Gastrocnemius medialis (tissue), 4 donors: ENCODE results near the gene ELMO1. TPM values are rescaled to one million over a fixed set of nuclear protein-coding genes. Genes with fewer than 3 reads are reported as not detected.

Experiments
- ATAC-seq, 2 donors: fragments of 150-250 bp; one replicate each; pipeline ENCODE4 v1.9.1; 2016
- DNase-seq, 2 donors: peaks; one replicate each; pipeline ENCODE4 v3.0.0-alpha.2; 2019
- H3K27ac ChIP-seq, 4 donors: fragments of 200-600 bp; sonication (generic); 1 replicate in 1 of 4; 2 replicates in 3 of 4; pipeline ENCODE4 v1.5.1; 2016 to 2018; ENCODE audit warnings: mild to moderate bottlenecking in 2 of 4, moderate library complexity in 1 of 4
- H3K27me3 ChIP-seq, 3 donors: fragments of 200-600 bp; sonication (generic) in 2 of 3; 1 replicate in 1 of 3; 2 replicates in 2 of 3; pipeline versions ENCODE4 v1.5.1 to v1.6.0; 2016 to 2019; ENCODE audit warnings: mild to moderate bottlenecking in 1 of 3, moderate library complexity in 1 of 3
- H3K36me3 ChIP-seq, 2 donors: fragments of 200-600 bp; sonication (generic) in 1 of 2; one replicate each; pipeline ENCODE4 v1.5.1; 2017 to 2018
- H3K4me1 ChIP-seq, 2 donors: fragments of 200-600 bp; sonication (generic) in 1 of 2; one replicate each; pipeline ENCODE4 v1.5.1; 2016 to 2017; ENCODE audit warnings: mild to moderate bottlenecking in 2 of 2
- H3K4me3 ChIP-seq, 4 donors: fragments of 200-600 bp; sonication (generic) in 3 of 4; 1 replicate in 1 of 4; 2 replicates in 3 of 4; pipeline ENCODE4 v1.5.1; 2016 to 2019; ENCODE audit warnings: mild to moderate bottlenecking in 2 of 4
- H3K9me3 ChIP-seq, 3 donors: fragments of 200-600 bp; sonication (generic) in 2 of 3; 1 replicate in 1 of 3; 2 replicates in 2 of 3; pipeline ENCODE4 v1.5.1; 2016 to 2019
- POLR2A ChIP-seq, 2 donors: fragments of 450-650 bp; IDR thresholded peaks; one replicate each; pipeline ENCODE4 v1.6.1; 2017; ENCODE audit warnings: antibody characterized with exemption in 2 of 2, mild to moderate bottlenecking in 2 of 2, moderate library complexity in 2 of 2
- in situ Hi-C, 4 donors: fragments of 200-750 bp; cut with MboI; loops; one replicate each; pipeline versions ENCODE4 v1.15.0 to v1.8.0; 2017; ENCODE audit warnings: low sequenced_read_pairs in 4 of 4
- intact Hi-C: fragments of 100-400 bp; cut with DNase I; formaldehyde crosslinking; loops from one replicate; pipeline ENCODE4 v1.15.1; 2023; ENCODE audit warnings: low total_unique reads
- total RNA-seq, 4 donors: library from RNA; depleted of rRNA; stranded (reverse); fragments of >200 nt; gene quantifications; one replicate each; pipeline versions ENCODE4 v1.1.0 to v1.2.3, GENCODE V29; 2016
- TF ChIP-seq, protein P1 (sequence below), 5 experiments: fragments of 450-650 bp in 3 of 5; fragments of 200-600 bp in 2 of 5; sonication (generic) in 2 of 5; IDR thresholded peaks in 4 of 5; conservative IDR thresholded peaks in 1 of 5; 1 replicate in 4 of 5; 2 replicates in 1 of 5; pipeline ENCODE4 v1.5.1; 2016 to 2019; ENCODE audit warnings: antibody characterized with exemption in 5 of 5, mild to moderate bottlenecking in 3 of 5, moderate library complexity in 3 of 5

The ELMO1 gene
- total RNA-seq, 4 donors from 2014 or later = 8.4 to 18.9 (median 14.6) TPM

DNA sequence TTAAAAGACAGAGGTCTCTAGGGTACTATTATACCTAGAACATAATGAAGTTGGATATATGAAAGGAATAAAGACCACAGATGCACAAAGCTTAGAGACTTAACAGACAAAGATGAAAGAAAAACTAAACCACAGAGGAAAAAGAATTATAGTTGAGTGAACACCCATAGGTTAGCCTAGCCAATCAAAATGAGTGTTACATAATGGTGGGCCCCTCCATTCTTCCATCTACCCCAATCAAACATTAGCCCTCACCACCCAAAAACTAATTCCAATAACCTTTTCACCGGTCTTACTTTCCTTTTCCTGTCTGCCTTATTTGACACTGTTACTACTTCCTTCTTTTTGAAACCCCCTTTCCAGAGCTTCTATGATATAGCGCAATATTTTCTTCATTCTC, 130.1 kb downstream of the ELMO1 start:
- intact Hi-C loops (no loop called here), in situ Hi-C loops (no loop called here)
- Histone ChIP-seq H3K4me3 (no peak overlapping the region), H3K36me3 (no peaks in the 10 kb centered on the region), H3K9me3 (no peaks in the 10 kb centered on the region), H3K27ac (no peak overlapping the region), H3K27me3 (no peaks in the 10 kb centered on the region), H3K4me1 (peaks cover 0 to 10% of the 10 kb centered on the region in 2 donors)
- ATAC-seq (no peak), DNase-seq (no peak)
- TF ChIP-seq, protein P1, sequence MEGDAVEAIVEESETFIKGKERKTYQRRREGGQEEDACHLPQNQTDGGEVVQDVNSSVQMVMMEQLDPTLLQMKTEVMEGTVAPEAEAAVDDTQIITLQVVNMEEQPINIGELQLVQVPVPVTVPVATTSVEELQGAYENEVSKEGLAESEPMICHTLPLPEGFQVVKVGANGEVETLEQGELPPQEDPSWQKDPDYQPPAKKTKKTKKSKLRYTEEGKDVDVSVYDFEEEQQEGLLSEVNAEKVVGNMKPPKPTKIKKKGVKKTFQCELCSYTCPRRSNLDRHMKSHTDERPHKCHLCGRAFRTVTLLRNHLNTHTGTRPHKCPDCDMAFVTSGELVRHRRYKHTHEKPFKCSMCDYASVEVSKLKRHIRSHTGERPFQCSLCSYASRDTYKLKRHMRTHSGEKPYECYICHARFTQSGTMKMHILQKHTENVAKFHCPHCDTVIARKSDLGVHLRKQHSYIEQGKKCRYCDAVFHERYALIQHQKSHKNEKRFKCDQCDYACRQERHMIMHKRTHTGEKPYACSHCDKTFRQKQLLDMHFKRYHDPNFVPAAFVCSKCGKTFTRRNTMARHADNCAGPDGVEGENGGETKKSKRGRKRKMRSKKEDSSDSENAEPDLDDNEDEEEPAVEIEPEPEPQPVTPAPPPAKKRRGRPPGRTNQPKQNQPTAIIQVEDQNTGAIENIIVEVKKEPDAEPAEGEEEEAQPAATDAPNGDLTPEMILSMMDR (IDR thresholded peaks at IDR 0.05 in 4 of 5, conservative IDR thresholded peaks at IDR 0.05 in 1 of 5) = no peak
- TF ChIP-seq POLR2A (IDR thresholded peaks at IDR 0.05) = no peak

DNA sequence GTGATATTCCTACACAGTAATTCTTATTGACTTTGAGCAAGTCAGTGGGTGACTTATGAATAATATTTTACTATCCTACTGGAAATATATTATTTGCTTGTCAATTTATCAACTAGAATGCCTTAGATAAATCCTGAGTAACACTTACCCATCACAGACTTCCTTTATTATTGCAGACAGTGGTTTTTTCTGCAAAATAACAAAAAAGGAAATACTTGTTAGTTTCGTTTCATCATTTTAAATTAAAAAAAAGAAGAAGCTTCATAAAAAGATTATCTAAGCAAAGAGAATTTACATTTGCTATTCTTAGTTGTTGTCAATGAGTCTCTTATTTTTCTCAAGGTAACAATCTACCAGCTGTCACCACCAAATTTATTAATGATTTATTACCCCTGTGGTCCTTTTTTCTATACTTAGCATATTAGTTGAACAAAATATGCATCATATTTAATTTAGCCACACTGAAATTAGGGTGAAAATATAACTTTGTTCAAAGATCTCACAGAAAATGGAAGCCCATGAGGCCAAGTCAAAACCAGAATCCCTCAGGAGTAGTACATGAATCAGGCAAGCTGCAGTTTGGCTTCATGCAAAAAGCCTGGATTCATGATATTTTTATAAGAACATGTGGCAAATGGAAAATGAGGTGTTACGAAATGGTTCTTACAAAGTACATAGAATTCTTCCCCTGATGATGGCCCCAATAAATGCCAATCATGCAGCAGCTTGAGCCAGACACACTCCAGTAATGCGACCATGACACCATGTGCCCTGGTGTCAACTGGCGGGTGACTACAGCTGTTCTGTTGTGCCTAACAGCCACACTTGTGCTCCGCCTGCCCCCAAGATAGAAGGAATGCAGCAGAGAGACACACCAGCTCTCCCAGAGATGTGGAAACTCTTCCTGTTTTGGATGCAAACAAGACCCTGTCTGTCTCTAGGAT, 132.6 kb downstream of the ELMO1 start:
- no peak overlapping the region for H3K4me3 ChIP-seq
- peak overlapping the region in 1 of 4 donors; percentile 13 for H3K27ac ChIP-seq
- no peaks in the 10 kb centered on the region for H3K9me3 ChIP-seq
- DNase-seq (peak; percentile 14 to 67), ATAC-seq (peak; percentile 66 to 69)
- in situ Hi-C loops (no loop called here), intact Hi-C loops (no loop called here)
- peaks cover 0 to 10% of the 10 kb centered on the region in 2 donors for H3K4me1 ChIP-seq
- no peaks in the 10 kb centered on the region for H3K36me3 ChIP-seq
- TF ChIP-seq POLR2A (IDR thresholded peaks at IDR 0.05) = no peak
- TF ChIP-seq, protein P1 (IDR thresholded peaks at IDR 0.05 in 4 of 5, conservative IDR thresholded peaks at IDR 0.05 in 1 of 5) = no peak
- no peaks in the 10 kb centered on the region for H3K27me3 ChIP-seq

DNA sequence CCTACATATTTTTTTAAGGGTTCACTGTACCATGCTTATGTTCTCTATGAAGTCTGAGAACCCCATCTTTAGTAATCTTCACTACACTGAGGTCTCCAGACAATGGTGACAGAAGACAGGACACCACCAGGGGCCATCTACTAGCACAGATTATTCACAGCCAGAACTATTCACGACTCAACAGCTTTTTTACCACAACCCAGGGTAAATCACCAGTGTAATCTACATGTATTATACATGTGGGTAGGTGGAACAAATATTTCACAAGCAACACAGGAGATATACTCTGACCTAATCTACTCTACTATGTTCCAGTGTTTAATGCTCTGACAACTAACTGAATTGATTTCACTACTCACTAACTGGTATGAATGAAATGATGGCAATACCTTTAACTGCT, 136.1 kb downstream of the ELMO1 start:
- H3K36me3 ChIP-seq = no peaks in the 10 kb centered on the region
- H3K27ac ChIP-seq = no peak overlapping the region
- intact Hi-C loops (no loop called here), in situ Hi-C loops (no loop called here)
- TF ChIP-seq POLR2A (IDR thresholded peaks at IDR 0.05) = no peak
- TF ChIP-seq, protein P1 (IDR thresholded peaks at IDR 0.05 in 4 of 5, conservative IDR thresholded peaks at IDR 0.05 in 1 of 5) = no peak
- H3K27me3 ChIP-seq = no peaks in the 10 kb centered on the region
- H3K9me3 ChIP-seq = no peaks in the 10 kb centered on the region
- ATAC-seq (no peak), DNase-seq (no peak)
- peaks cover 0 to 10% of the 10 kb centered on the region in 2 donors for H3K4me1 ChIP-seq
- no peak overlapping the region for H3K4me3 ChIP-seq

DNA sequence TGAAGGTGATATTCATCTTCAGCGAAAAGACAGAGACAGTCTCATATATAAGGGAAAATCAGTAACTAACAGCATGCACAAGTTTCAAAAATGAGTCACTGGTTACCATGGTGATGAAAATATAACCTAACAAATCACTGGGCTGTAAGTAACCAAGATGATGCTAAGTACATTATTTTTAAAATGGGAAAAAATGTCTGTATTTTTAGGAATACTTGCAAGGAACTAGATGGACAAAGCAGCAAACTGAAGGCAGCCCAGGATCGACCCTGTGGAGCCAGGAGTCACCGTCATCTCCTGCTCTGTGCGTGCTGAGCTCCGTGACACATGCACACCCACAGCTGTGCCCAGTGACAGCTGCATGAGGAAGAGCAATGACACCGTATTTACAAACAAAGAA, 137.3 kb downstream of the ELMO1 start:
- in situ Hi-C loops = no loop called here
- intact Hi-C loops = no loop called here
- no peak for ATAC-seq
- Histone ChIP-seq H3K4me1 (peaks cover 0 to 10% of the 10 kb centered on the region in 2 donors), H3K4me3 (no peak overlapping the region), H3K27me3 (no peaks in the 10 kb centered on the region), H3K27ac (no peak overlapping the region), H3K36me3 (no peaks in the 10 kb centered on the region), H3K9me3 (no peaks in the 10 kb centered on the region)
- DNase-seq = no peak
- TF ChIP-seq POLR2A (IDR thresholded peaks at IDR 0.05) = no peak
- TF ChIP-seq, protein P1 (IDR thresholded peaks at IDR 0.05 in 4 of 5, conservative IDR thresholded peaks at IDR 0.05 in 1 of 5) = no peak
